GM12878 (cell line): ENCODE results near the gene RRAD. TPM values are rescaled to one million over a fixed set of nuclear protein-coding genes. Genes with fewer than 3 reads are reported as not detected.

Experiments
- ATAC-seq: fragments of 200-7000 bp; cut with Tn5 transposase; 3 replicates; pipeline ENCODE4 v1.9.1; 2020; ENCODE audit warnings: mild to moderate bottlenecking, moderate library complexity
- BruUV-seq: library from RNA; stranded (reverse); fragments of 400-500 nt; replicated peaks from 2 replicates; lab custom pipeline; 2021; lab: Mats Ljungman, UMichigan
- CTCF ChIA-PET: fragments of 300-600 bp; sonication (Branson Sonifier 250); formaldehyde crosslinking; extraction: SDS; loops from one replicate; lab custom pipeline; 2021; ENCODE audit warnings: inconsistent platforms; lab: Yijun Ruan, JAX
- POLR2A ChIA-PET: fragments of 350-600 bp; formaldehyde crosslinking; extraction: SDS; loops from one replicate; lab custom pipeline; 2021; ENCODE audit warnings: inconsistent platforms; lab: Charles Lee
- RAD21 ChIA-PET: fragments of 300-600 bp; sonication (Branson Sonifier 250); formaldehyde crosslinking; loops from one replicate; lab custom pipeline; 2023; ENCODE audit warnings: antibody characterized with exemption; ENCODE audit not compliant: unreplicated experiment; lab: Charles Lee
- SMC1A ChIA-PET: fragments of 300-600 bp; sonication (Branson Sonifier 250); formaldehyde crosslinking; loops from one replicate; lab custom pipeline; 2023; ENCODE audit not compliant: unreplicated experiment, uncharacterized antibody; lab: Charles Lee
- DNase-seq: peaks from one replicate; pipeline ENCODE4 v3.0.0-alpha.2; 2011; ENCODE audit warnings: low read depth, low spot score
- FAIRE-seq: peaks from 3 replicates; lab custom pipeline; 2011; peaks lifted over from hg19 to GRCh38; lab: Jason Lieb, UNC
- H2AFZ ChIP-seq: 2 replicates; pipeline ENCODE4 v1.6.0; 2011; ENCODE audit warnings: low read depth, low read length, control low read depth; ENCODE audit not compliant: control insufficient read depth
- H3K27ac ChIP-seq: 2 replicates; pipeline ENCODE4 v1.5.1; 2011; ENCODE audit warnings: control low read depth; ENCODE audit not compliant: control insufficient read depth, insufficient read depth
- H3K27me3 ChIP-seq, 2 experiments: replicated peaks in 1 of 2; 2 replicates each; pipeline versions ENCODE4 v1.6.0 to v1.6.1; 2011; ENCODE audit warnings: low read length in 1 of 2; ENCODE audit not compliant: control insufficient read depth in 2 of 2, insufficient read depth in 2 of 2
- H3K36me3 ChIP-seq, 2 experiments: 2 replicates each; pipeline ENCODE4 v1.5.1; 2011; ENCODE audit warnings: low read length in 1 of 2; ENCODE audit not compliant: control insufficient read depth in 2 of 2, insufficient read depth in 2 of 2
- H3K4me1 ChIP-seq: 2 replicates; pipeline ENCODE4 v1.6.1; 2011; ENCODE audit warnings: mild to moderate bottlenecking, low read length, moderate library complexity, mixed read lengths; ENCODE audit not compliant: control insufficient read depth, insufficient read depth
- H3K4me2 ChIP-seq: 2 replicates; pipeline ENCODE4 v1.6.0; 2011; ENCODE audit warnings: control low read depth; ENCODE audit not compliant: control insufficient read depth, insufficient read depth
- H3K4me3 ChIP-seq: fragments of 200-600 bp; sonication (generic); 2 replicates; pipeline ENCODE4 v1.5.1; 2016
- H3K79me2 ChIP-seq: 2 replicates; pipeline ENCODE4 v1.6.0; 2011; ENCODE audit warnings: low read length; ENCODE audit not compliant: control insufficient read depth, insufficient read depth
- H3K9ac ChIP-seq: 2 replicates; pipeline ENCODE4 v1.8.0; 2011; ENCODE audit warnings: low read length, control low read depth, mixed read lengths; ENCODE audit not compliant: control insufficient read depth, insufficient read depth
- H3K9me3 ChIP-seq: replicated peaks from 3 replicates; pipeline ENCODE4 v1.5.1; 2011; ENCODE audit warnings: mild to moderate bottlenecking, low read length; ENCODE audit not compliant: control insufficient read depth, insufficient read depth
- H4K20me1 ChIP-seq: 2 replicates; pipeline ENCODE4 v1.6.0; 2011; ENCODE audit not compliant: control insufficient read depth, insufficient read depth
- BACH1 ChIP-seq: fragments of 450-650 bp; IDR thresholded peaks from 2 replicates; pipeline ENCODE4 v1.6.1; 2017; ENCODE audit warnings: mild to moderate bottlenecking, borderline replicate concordance
- DPF2 ChIP-seq: fragments of 450-650 bp; IDR thresholded peaks from 2 replicates; pipeline ENCODE4 v1.6.1; 2017; ENCODE audit warnings: mild to moderate bottlenecking
- ETV6 ChIP-seq, 2 experiments: fragments of 450-650 bp in 1 of 2; IDR thresholded peaks in 1 of 2; conservative IDR thresholded peaks in 1 of 2; 2 replicates each; pipeline ENCODE4 v1.6.1; 2014; ENCODE audit warnings: antibody characterized with exemption in 1 of 2, borderline replicate concordance in 1 of 2, low read depth in 1 of 2, mild to moderate bottlenecking in 1 of 2, moderate library complexity in 1 of 2
- GATAD2B ChIP-seq: fragments of 450-650 bp; conservative IDR thresholded peaks from 2 replicates; pipeline ENCODE4 v1.6.1; 2017; ENCODE audit warnings: low read depth, mild to moderate bottlenecking, moderate library complexity
- IKZF2 ChIP-seq, 2 experiments: fragments of 450-650 bp; IDR thresholded peaks; 2 replicates each; pipeline ENCODE4 v1.6.1; 2017; ENCODE audit warnings: mild to moderate bottlenecking in 2 of 2, moderate library complexity in 2 of 2
- PML ChIP-seq: IDR thresholded peaks from 2 replicates; pipeline ENCODE4 v1.6.1; 2012; ENCODE audit warnings: low read length, inconsistent platforms
- RAD21 ChIP-seq: IDR thresholded peaks from 2 replicates; pipeline ENCODE4 v1.6.1; 2011; ENCODE audit warnings: mild to moderate bottlenecking, low read depth, low read length, moderate library complexity; ENCODE audit not compliant: insufficient read depth
- RFX5 ChIP-seq: IDR thresholded peaks from 2 replicates; pipeline ENCODE4 v1.6.1; 2011; ENCODE audit warnings: low read depth, low read length, improper control_type of control experiment
- RUNX3 ChIP-seq: IDR thresholded peaks from 2 replicates; pipeline ENCODE4 v1.6.1; 2012; ENCODE audit warnings: low read length, inconsistent platforms
- SREBF2 ChIP-seq: IDR thresholded peaks from 2 replicates; pipeline ENCODE4 v1.6.1; 2012; ENCODE audit warnings: mild to moderate bottlenecking, low read length
- SUZ12 ChIP-seq: fragments of 200-600 bp; sonication (generic); IDR thresholded peaks from one replicate; pipeline ENCODE4 v1.6.1; 2018; ENCODE audit warnings: antibody characterized with exemption, mild to moderate bottlenecking; ENCODE audit not compliant: unreplicated experiment
- TBL1XR1 ChIP-seq: IDR thresholded peaks from 2 replicates; pipeline ENCODE4 v1.6.1; 2012; ENCODE audit warnings: low read depth, low read length, improper control_type of control experiment
- TCF3 ChIP-seq: IDR thresholded peaks from 2 replicates; pipeline ENCODE4 v1.6.1; 2012; ENCODE audit warnings: low read depth, mild to moderate bottlenecking, low read length, borderline replicate concordance; ENCODE audit not compliant: insufficient read depth
- ZBED1 ChIP-seq: IDR thresholded peaks from 2 replicates; pipeline ENCODE4 v1.6.1; 2016; ENCODE audit warnings: borderline replicate concordance
- ZBTB11 ChIP-seq: fragments of 450-650 bp; formaldehyde crosslinking; IDR thresholded peaks from 2 replicates; pipeline ENCODE4 v1.5.0; 2022; ENCODE audit warnings: mild to moderate bottlenecking, missing genetic modification characterization
- ZNF622 ChIP-seq: fragments of 450-650 bp; IDR thresholded peaks from 2 replicates; pipeline ENCODE4 v1.6.1; 2017; ENCODE audit warnings: mild to moderate bottlenecking, inconsistent platforms
- WGBS: methylation state at CpG from one replicate; pipeline ENCODE4 v1.1.6; 2016; ENCODE audit warnings: low lambda C conversion rate; ENCODE audit not compliant: insufficient replicate concordance, insufficient coverage; ENCODE audit errors: missing lambda C conversion rate; 5-methylcytosine and 5-hydroxymethylcytosine counted together
- in situ Hi-C: fragments of 300-500 bp; cut with MboI; formaldehyde crosslinking; loops from 9 replicates; pipeline ENCODE4 v1.14.3; 2018; ENCODE audit warnings: mixed read lengths
- intact Hi-C: fragments of 100-400 bp; cut with micrococcal nuclease; formaldehyde crosslinking; loops from one replicate; pipeline ENCODE4 v1.14.2; 2022; ENCODE audit not compliant: unreplicated experiment
- polyA plus RNA-seq, 11 experiments: library from polyadenylated mRNA; depleted of rRNA in 4 of 11; unstranded in 6 of 11; stranded (reverse) in 5 of 11; fragments of >200 nt; fragmentation: Nextera tagmentation in 4 of 11; fragmentation: Illumina TruSeq in 1 of 11; extraction: Ambion mirVana in 4 of 11; extraction: Trizol in 1 of 11; gene quantifications; 1 replicate in 1 of 11; 2 replicates in 10 of 11; pipeline versions ENCODE4 v1.2.1 to v1.2.3, GENCODE V29; 2011 to 2016; ENCODE audit warnings: inconsistent platforms in 2 of 11, missing spikeins in 2 of 11, low read depth in 1 of 11
- total RNA-seq, 4 experiments: library from RNA; depleted of rRNA in 3 of 4; stranded (reverse); fragments of >200 nt in 3 of 4; fragmentation: Illumina TruSeq in 1 of 4; extraction: Trizol in 1 of 4; gene quantifications; 2 replicates each; pipeline versions ENCODE4 v1.2.1 to v1.2.3, GENCODE V29; 2013 to 2021

The RRAD gene
- total and polyA plus RNA-seq, 10 of the 15 experiments (the other 5 are each of a cell fraction or from before 2014, with no cell fraction given) = 0.11 to 8.5 (median 2.8) TPM

- no peaks in the 10 kb centered on the region for H4K20me1 ChIP-seq
- TF ChIP-seq IKZF2 (IDR thresholded peaks at IDR 0.05) = no peak
- TF ChIP-seq BACH1 = no peak
- no peak for TF ChIP-seq SREBF2
- TF ChIP-seq RFX5 = no peak
- TF ChIP-seq PML = no peak
- no peak for TF ChIP-seq DPF2
- TF ChIP-seq TCF3 = no peak
- no peak for TF ChIP-seq RUNX3
- no peak for TF ChIP-seq ETV6 (conservative IDR thresholded peaks at IDR 0.05 in 1 of 2, IDR thresholded peaks at IDR 0.05 in 1 of 2; ENCODE audit: borderline replicate concordance in 1 of 2, low read depth in 1 of 2)
- no peak for TF ChIP-seq ZBTB11 (CRISPR knock-in tag)
- no peak for TF ChIP-seq RAD21
- no peak for TF ChIP-seq TBL1XR1
- no peak for TF ChIP-seq ZNF622
- TF ChIP-seq GATAD2B = no peak
- no peak for TF ChIP-seq ZBED1
- no peak for TF ChIP-seq SUZ12
- in situ Hi-C loops = no loop called here
- BruUV-seq = no TSS peak
- DNase-seq = no peak
- intact Hi-C loops = no loop called here
- H3K9me3 ChIP-seq = no peaks in the 10 kb centered on the region
- H3K9ac ChIP-seq = no peak overlapping the region
- no peak for ATAC-seq
- FAIRE-seq = no peak
- no peaks in the 10 kb centered on the region for H3K27me3 ChIP-seq
- RAD21 ChIA-PET = interaction anchor here (0.5 kb wide), 1 partner anchor 488 kb away, joined by 3 read pairs; no protein-coding TSS in a partner anchor
- H2AFZ ChIP-seq = no peak overlapping the region
- 82% methylated on average over 1 of the region's 1 CpG for WGBS
- SMC1A ChIA-PET = no interaction called here
- H3K79me2 ChIP-seq = no peaks in the 10 kb centered on the region
- CTCF ChIA-PET = interaction anchor here (0.7 to 3.9 kb wide), 13 partner anchors 10 to 222 kb away, joined by 3 to 12 read pairs (median 3); partner anchors contain the start of gene B3GNT9
- no peaks in the 10 kb centered on the region for H3K36me3 ChIP-seq
- no peak overlapping the region for H3K4me3 ChIP-seq
- H3K4me1 ChIP-seq = peaks cover 11% of the 10 kb centered on the region
- H3K4me2 ChIP-seq = no peak overlapping the region
- POLR2A ChIA-PET = no interaction called here
- no peak overlapping the region for H3K27ac ChIP-seq
These were observed 34.9 kb upstream of the RRAD start for GRCh38 chr16:66960270-66960669.
